Gastroesophageal sphincter (tissue), 4 donors: ENCODE data around the gene ANKFY1. TPM values are rescaled to one million over a fixed set of nuclear protein-coding genes. Genes with fewer than 3 reads are reported as not detected.

Experiments
- ATAC-seq: fragments of 150-250 bp; one replicate; pipeline ENCODE4 v1.9.1; 2016; ENCODE audit warnings: mild to moderate bottlenecking, moderate library complexity
- H3K27ac ChIP-seq, 4 donors: fragments of 200-600 bp; sonication (generic) in 3 of 4; 1 replicate in 3 of 4; 2 replicates in 1 of 4; pipeline ENCODE4 v1.5.1; 2016 to 2019
- H3K27me3 ChIP-seq: fragments of 200-600 bp; sonication (generic); one replicate; pipeline ENCODE4 v1.5.1; 2019
- H3K36me3 ChIP-seq, 2 donors: fragments of 200-600 bp; sonication (generic); one replicate each; pipeline ENCODE4 v1.5.1; 2019; ENCODE audit warnings: control low read depth in 1 of 2
- H3K4me1 ChIP-seq, 3 donors: fragments of 200-600 bp; sonication (generic); 1 replicate in 2 of 3; 2 replicates in 1 of 3; pipeline ENCODE4 v1.5.1; 2016 to 2019; ENCODE audit warnings: control low read depth in 2 of 3
- H3K4me3 ChIP-seq, 2 donors: fragments of 200-600 bp; sonication (generic); one replicate each; pipeline ENCODE4 v1.5.1; 2019; ENCODE audit warnings: mild to moderate bottlenecking in 1 of 2, moderate library complexity in 1 of 2
- H3K9me3 ChIP-seq, 3 donors: fragments of 200-600 bp; sonication (generic); one replicate each; pipeline ENCODE4 v1.5.1; 2017 to 2019; ENCODE audit warnings: control low read depth in 2 of 3
- EP300 ChIP-seq: sonication (generic); formaldehyde crosslinking; IDR thresholded peaks from one replicate; pipeline ENCODE4 v1.6.1; 2017; ENCODE audit warnings: antibody characterized with exemption, mild to moderate bottlenecking
- POLR2A ChIP-seq, 2 donors: fragments of 450-650 bp; IDR thresholded peaks; one replicate each; pipeline ENCODE4 v1.6.1; 2017; ENCODE audit warnings: antibody characterized with exemption in 2 of 2, mild to moderate bottlenecking in 2 of 2, moderate library complexity in 1 of 2
- POLR2AphosphoS5 ChIP-seq: sonication (generic); formaldehyde crosslinking; IDR thresholded peaks from one replicate; pipeline ENCODE4 v1.6.1; 2017; ENCODE audit warnings: antibody characterized with exemption
- whole genome bisulfite sequencing, 2 donors: methylation state at CpG; one replicate each; pipeline ENCODE4 v1.1.5; 2018; ENCODE audit warnings: low coverage in 1 of 2; 5-methylcytosine and 5-hydroxymethylcytosine counted together
- total RNA-seq, 4 donors: library from RNA; depleted of rRNA; stranded (reverse); fragments of >200 nt; gene quantifications; one replicate each; pipeline ENCODE4 v1.1.0, GENCODE V29; 2016
- TF ChIP-seq, protein P1 (sequence below), 4 experiments: fragments of 200-600 bp in 2 of 4; fragments of 450-650 bp in 2 of 4; sonication (generic) in 1 of 4; IDR thresholded peaks; one replicate each; pipeline ENCODE4 v1.5.1; 2017 to 2019; ENCODE audit warnings: antibody characterized with exemption in 4 of 4, mild to moderate bottlenecking in 2 of 4, moderate library complexity in 2 of 4

Gene ANKFY1
- total RNA-seq, 4 donors from 2014 or later = 22.4 to 46.4 (median 40.2) TPM

- WGBS, 2 donors = 71 to 85% methylated on average over 4 of the region's 4 CpGs
- no peak overlapping the region for H3K4me3 ChIP-seq
These were observed 42.6 kb downstream of the ANKFY1 start for GRCh38 chr17:4221163-4221562.

GRCh38 chr17:4220655-4221054 is 43.1 kb downstream of the ANKFY1 start:
- peak overlapping the region; percentile 64 to 80 (median 78) for H3K27ac ChIP-seq

More at GRCh38 chr17:4221163-4221562, 42.6 kb downstream of the ANKFY1 start:
- no peak for ATAC-seq
- Histone ChIP-seq H3K36me3 (peaks cover 0 to 22% of the 10 kb centered on the region in 2 donors), H3K9me3 (no peaks in the 10 kb centered on the region), H3K27ac (peak overlapping the region; percentile 64 to 80 (median 78)), H3K4me1 (peaks cover 6 to 27% (median 7%) of the 10 kb centered on the region in 3 donors), H3K27me3 (no peaks in the 10 kb centered on the region)
- TF ChIP-seq POLR2AphosphoS5 (no peak), POLR2A (IDR thresholded peaks at IDR 0.05) (no peak)
- TF ChIP-seq, protein P1, sequence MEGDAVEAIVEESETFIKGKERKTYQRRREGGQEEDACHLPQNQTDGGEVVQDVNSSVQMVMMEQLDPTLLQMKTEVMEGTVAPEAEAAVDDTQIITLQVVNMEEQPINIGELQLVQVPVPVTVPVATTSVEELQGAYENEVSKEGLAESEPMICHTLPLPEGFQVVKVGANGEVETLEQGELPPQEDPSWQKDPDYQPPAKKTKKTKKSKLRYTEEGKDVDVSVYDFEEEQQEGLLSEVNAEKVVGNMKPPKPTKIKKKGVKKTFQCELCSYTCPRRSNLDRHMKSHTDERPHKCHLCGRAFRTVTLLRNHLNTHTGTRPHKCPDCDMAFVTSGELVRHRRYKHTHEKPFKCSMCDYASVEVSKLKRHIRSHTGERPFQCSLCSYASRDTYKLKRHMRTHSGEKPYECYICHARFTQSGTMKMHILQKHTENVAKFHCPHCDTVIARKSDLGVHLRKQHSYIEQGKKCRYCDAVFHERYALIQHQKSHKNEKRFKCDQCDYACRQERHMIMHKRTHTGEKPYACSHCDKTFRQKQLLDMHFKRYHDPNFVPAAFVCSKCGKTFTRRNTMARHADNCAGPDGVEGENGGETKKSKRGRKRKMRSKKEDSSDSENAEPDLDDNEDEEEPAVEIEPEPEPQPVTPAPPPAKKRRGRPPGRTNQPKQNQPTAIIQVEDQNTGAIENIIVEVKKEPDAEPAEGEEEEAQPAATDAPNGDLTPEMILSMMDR (IDR thresholded peaks at IDR 0.05) = no peak

DNA sequence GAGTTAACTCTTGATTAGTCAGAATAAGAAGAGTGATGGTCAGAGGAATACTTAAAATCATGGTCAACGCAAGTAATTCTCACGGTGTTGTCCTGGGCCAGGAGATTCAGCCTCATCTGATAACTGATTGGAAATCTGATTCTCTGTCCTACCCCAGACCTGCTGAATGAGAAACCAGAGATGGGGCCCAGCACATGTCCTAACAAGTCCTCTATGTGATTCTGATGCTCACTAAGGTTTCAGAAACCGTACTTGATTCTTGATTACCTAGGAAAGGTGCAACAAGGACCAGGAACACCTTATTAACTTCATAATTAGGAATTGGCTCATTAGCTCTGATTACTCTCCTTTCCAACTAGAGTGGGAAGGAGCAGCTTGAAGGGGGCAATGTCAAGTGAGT is 44.5 kb downstream of the ANKFY1 start:
- H3K27me3 ChIP-seq = no peaks in the 10 kb centered on the region
- H3K4me1 ChIP-seq = peaks cover 6 to 45% (median 7%) of the 10 kb centered on the region in 3 donors
- peaks cover 0 to 26% of the 10 kb centered on the region in 2 donors for H3K36me3 ChIP-seq
- H3K9me3 ChIP-seq = no peaks in the 10 kb centered on the region
- ATAC-seq = no peak
- 83 to 90% methylated on average over 3 of the region's 3 CpGs for WGBS, 2 donors
- H3K27ac ChIP-seq = peak overlapping the region in 3 of 4 donors; percentile 2 to 79 (median 77)
- H3K4me3 ChIP-seq = no peak overlapping the region
- no peak for TF ChIP-seq POLR2AphosphoS5
- TF ChIP-seq, protein P1 (IDR thresholded peaks at IDR 0.05) = no peak
- no peak for TF ChIP-seq EP300
- TF ChIP-seq POLR2A (IDR thresholded peaks at IDR 0.05) = no peak

More at GRCh38 chr17:4220655-4221054, 43.1 kb downstream of the ANKFY1 start:
- Histone ChIP-seq H3K9me3 (no peaks in the 10 kb centered on the region), H3K36me3 (peaks cover 0 to 26% of the 10 kb centered on the region in 2 donors), H3K4me3 (no peak overlapping the region), H3K4me1 (peaks cover 6 to 32% (median 7%) of the 10 kb centered on the region in 3 donors), H3K27me3 (no peaks in the 10 kb centered on the region)
- 31 to 41% methylated on average over 6 of the region's 7 CpGs for WGBS, 2 donors
- TF ChIP-seq, protein P1 (IDR thresholded peaks at IDR 0.05) = no peak
- TF ChIP-seq POLR2AphosphoS5 = peak; percentile 46
- ATAC-seq = peak; percentile 75

DNA sequence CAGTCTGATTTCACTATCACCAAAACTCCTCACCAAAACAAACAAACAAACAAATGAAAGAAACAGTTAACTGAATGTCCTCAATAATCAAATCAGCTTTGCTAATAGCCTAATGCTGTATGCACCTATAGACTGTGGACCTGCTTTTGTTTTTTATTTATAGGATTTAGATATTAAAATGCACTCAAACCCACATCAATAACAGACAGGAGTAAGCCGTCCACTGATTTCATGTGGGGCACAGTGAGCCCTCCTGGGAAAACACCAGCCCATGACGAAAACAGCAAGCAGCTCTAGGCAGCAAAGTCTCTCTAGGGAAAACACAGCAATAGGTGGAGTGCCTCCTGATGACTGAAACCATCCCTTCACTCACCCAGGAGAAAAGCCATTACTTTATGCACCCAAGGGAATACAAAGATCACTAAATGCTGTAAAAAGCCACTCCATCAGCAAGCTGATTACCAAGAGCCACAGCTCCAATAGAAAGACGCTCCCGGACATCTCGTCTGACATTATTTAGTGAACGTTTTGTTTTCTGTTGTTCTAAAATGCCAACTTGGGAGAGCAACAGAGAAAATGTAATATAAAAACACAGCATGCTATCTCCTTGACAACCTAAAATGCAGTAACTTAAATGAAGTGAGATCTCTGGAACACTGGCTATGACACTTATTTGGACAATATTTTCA is 47.8 kb downstream of the ANKFY1 start:
- TF ChIP-seq, protein P1 (IDR thresholded peaks at IDR 0.05) = no peak
- TF ChIP-seq POLR2A (IDR thresholded peaks at IDR 0.05) = no peak
- TF ChIP-seq POLR2AphosphoS5 = no peak
- TF ChIP-seq EP300 = no peak
- no peaks in the 10 kb centered on the region for H3K9me3 ChIP-seq
- peak overlapping the region in 2 of 4 donors; percentile 56 to 64 for H3K27ac ChIP-seq
- peaks cover 0 to 33% of the 10 kb centered on the region in 2 donors for H3K36me3 ChIP-seq
- 39 to 75% methylated on average over 4 to 6 of the region's 6 CpGs for WGBS, 2 donors
- peaks cover 6 to 44% (median 7%) of the 10 kb centered on the region in 3 donors for H3K4me1 ChIP-seq
- no peak overlapping the region for H3K4me3 ChIP-seq
- no peak for ATAC-seq
- no peaks in the 10 kb centered on the region for H3K27me3 ChIP-seq

GRCh38 chr17:4214157-4214556 is 49.6 kb downstream of the ANKFY1 start:
- H3K9me3 ChIP-seq = no peaks in the 10 kb centered on the region
- H3K27ac ChIP-seq = peak overlapping the region in 2 of 4 donors; percentile 32 to 64
- H3K27me3 ChIP-seq = no peaks in the 10 kb centered on the region
- peaks cover 0 to 27% (median 0%) of the 10 kb centered on the region in 3 donors for H3K4me1 ChIP-seq
- H3K4me3 ChIP-seq = no peak overlapping the region
- TF ChIP-seq EP300 (no peak), POLR2AphosphoS5 (no peak), POLR2A (IDR thresholded peaks at IDR 0.05) (no peak)
- TF ChIP-seq, protein P1 (IDR thresholded peaks at IDR 0.05) = no peak
- ATAC-seq = no peak
- WGBS, 2 donors = 50 to 74% methylated on average over 6 of the region's 6 CpGs
- peaks cover 0 to 46% of the 10 kb centered on the region in 2 donors for H3K36me3 ChIP-seq
